T-helper 1 cell treated with Interleukin-12 subunit alpha and Interleukin-12 subunit beta and Interleukin-4 antibody, amounts not matched to agents 30 ng/mL and 1 ng/mL, for 36 hours (primary cell): Measurements from ENCODE around the gene MRPL34. TPM values are rescaled to one million over a fixed set of nuclear protein-coding genes. Genes with fewer than 3 reads are reported as not detected.

ENCODE experiments used
- intact Hi-C: fragments of 100-400 bp; cut with micrococcal nuclease; formaldehyde crosslinking; loops from one replicate; pipeline ENCODE4 v1.15.1; 2024
- total RNA-seq: library from RNA; stranded (reverse); gene quantifications from 2 replicates; pipeline ENCODE4 v1.2.3, GENCODE V29; 2022

Gene MRPL34
- total RNA-seq, 1 donor from 2014 or later: 81.3 TPM

GRCh38 chr19:17338433-17339078, 32.9 kb downstream of the MRPL34 start:
- intact Hi-C loops: loop anchor here (10.0 kb wide), 1 partner anchor 516 kb away; the partner anchor contains the start of gene RPL18A

GRCh38 chr19:17339088-17339741, 33.5 kb downstream of the MRPL34 start:
- intact Hi-C loops: loop anchor here (10.0 kb wide), 1 partner anchor 516 kb away; the partner anchor contains the start of gene RPL18A

GRCh38 chr19:17340302-17340870, 34.7 kb downstream of the MRPL34 start:
- intact Hi-C loops: no loop called here

GRCh38 chr19:17340871-17341357, 35.2 kb downstream of the MRPL34 start:
- intact Hi-C loops: no loop called here

- intact Hi-C loops: no loop called here
Measured at GRCh38 chr19:17341386-17341785, 35.7 kb downstream of the MRPL34 start.

GRCh38 chr19:17341845-17342244, 36.2 kb downstream of the MRPL34 start:
- intact Hi-C loops: no loop called here

- intact Hi-C loops: loop anchor here (1.0 kb wide), 5 partner anchors 9 to 124 kb away; partner anchors contain the start of genes GTPBP3 and SLC27A1
Measured at GRCh38 chr19:17346109-17346671, 40.5 kb downstream of the MRPL34 start.

- intact Hi-C loops: no loop called here
Measured at GRCh38 chr19:17347361-17347760, 41.7 kb downstream of the MRPL34 start.

GRCh38 chr19:17347877-17348276, 42.2 kb downstream of the MRPL34 start:
- intact Hi-C loops: no loop called here

- intact Hi-C loops: no loop called here
Measured at GRCh38 chr19:17348700-17349099, 43.0 kb downstream of the MRPL34 start.

- intact Hi-C loops: no loop called here
Measured at GRCh38 chr19:17351815-17352435, 46.3 kb downstream of the MRPL34 start.

- intact Hi-C loops: no loop called here
Measured at GRCh38 chr19:17352608-17353280, 47.1 kb downstream of the MRPL34 start.

GRCh38 chr19:17353386-17353785, 47.7 kb downstream of the MRPL34 start:
- intact Hi-C loops: no loop called here

Other genes starting within 250 kb of the MRPL34 start
- gene HAUS8, start 230.4 kb upstream of the MRPL34 start, total RNA-seq: 22.8 and 28.6 TPM in 2 replicates
- 220 and 224 TPM in 2 replicates for gene MYO9B, start 230.1 kb upstream of the MRPL34 start, total RNA-seq
- 27.8 and 31.3 TPM in 2 replicates for gene USE1, start 90.5 kb upstream of the MRPL34 start, total RNA-seq
- 15.7 and 21.3 TPM in 2 replicates for gene OCEL1, start 79.6 kb upstream of the MRPL34 start, total RNA-seq
- gene NR2F6, start 60.0 kb upstream of the MRPL34 start, total RNA-seq: 6.4 and 6.5 TPM in 2 replicates
- gene USHBP1, start 41.1 kb upstream of the MRPL34 start, total RNA-seq: 0.22 and 0.80 TPM in 2 replicates
- gene BABAM1, start 38.4 kb upstream of the MRPL34 start, total RNA-seq: 107 and 113 TPM in 2 replicates
- gene ANKLE1, start 24.0 kb upstream of the MRPL34 start, total RNA-seq: 3.7 and 4.5 TPM in 2 replicates
- gene ABHD8, start 2.4 kb upstream of the MRPL34 start, total RNA-seq: 12.0 and 12.7 TPM in 2 replicates
- gene DDA1, start 3.7 kb downstream of the MRPL34 start, total RNA-seq: 44.5 and 45.8 TPM in 2 replicates
- gene ANO8, start 29.0 kb downstream of the MRPL34 start, total RNA-seq: 13.2 and 13.6 TPM in 2 replicates
- 32.3 and 36.9 TPM in 2 replicates for gene GTPBP3, start 31.7 kb downstream of the MRPL34 start, total RNA-seq
- gene PLVAP, start 71.5 kb downstream of the MRPL34 start, total RNA-seq: 0.12 TPM in 1 of 2 replicates, not detected in the other
- 4.1 and 4.5 TPM in 2 replicates for gene CCDC194, start 88.3 kb downstream of the MRPL34 start, total RNA-seq
- 214 and 218 TPM in 2 replicates for gene BST2, start 99.8 kb downstream of the MRPL34 start, total RNA-seq
- 38.7 and 39.2 TPM in 2 replicates for gene MVB12A, start 114.2 kb downstream of the MRPL34 start, total RNA-seq
- gene TMEM221, start 142.8 kb downstream of the MRPL34 start, total RNA-seq: not detected in 2 replicates
- gene NXNL1, start 155.1 kb downstream of the MRPL34 start, total RNA-seq: not detected in 2 replicates
- 1.4 and 1.7 TPM in 2 replicates for gene SLC27A1, start 164.7 kb downstream of the MRPL34 start, total RNA-seq
- gene PGLS, start 205.8 kb downstream of the MRPL34 start, total RNA-seq: 63.3 and 68.7 TPM in 2 replicates
- gene COLGALT1, start 249.8 kb downstream of the MRPL34 start, total RNA-seq: 53.4 and 62.0 TPM in 2 replicates